ENCODE data around the gene TAF4. TPM values are rescaled to one million over a fixed set of nuclear protein-coding genes. Genes with fewer than 3 reads are reported as not detected.

Gene TAF4
- total RNA-seq, 1 experiment from 2014 or later: 94.9 TPM

GRCh38 chr20:61940976-61941720 is 124.5 kb downstream of the TAF4 start:
- no peaks in the 10 kb centered on the region for H3K27me3 ChIP-seq (replicated peaks; ENCODE audit: control insufficient read depth, insufficient read depth, low read length)
- TF ChIP-seq, protein P1, sequence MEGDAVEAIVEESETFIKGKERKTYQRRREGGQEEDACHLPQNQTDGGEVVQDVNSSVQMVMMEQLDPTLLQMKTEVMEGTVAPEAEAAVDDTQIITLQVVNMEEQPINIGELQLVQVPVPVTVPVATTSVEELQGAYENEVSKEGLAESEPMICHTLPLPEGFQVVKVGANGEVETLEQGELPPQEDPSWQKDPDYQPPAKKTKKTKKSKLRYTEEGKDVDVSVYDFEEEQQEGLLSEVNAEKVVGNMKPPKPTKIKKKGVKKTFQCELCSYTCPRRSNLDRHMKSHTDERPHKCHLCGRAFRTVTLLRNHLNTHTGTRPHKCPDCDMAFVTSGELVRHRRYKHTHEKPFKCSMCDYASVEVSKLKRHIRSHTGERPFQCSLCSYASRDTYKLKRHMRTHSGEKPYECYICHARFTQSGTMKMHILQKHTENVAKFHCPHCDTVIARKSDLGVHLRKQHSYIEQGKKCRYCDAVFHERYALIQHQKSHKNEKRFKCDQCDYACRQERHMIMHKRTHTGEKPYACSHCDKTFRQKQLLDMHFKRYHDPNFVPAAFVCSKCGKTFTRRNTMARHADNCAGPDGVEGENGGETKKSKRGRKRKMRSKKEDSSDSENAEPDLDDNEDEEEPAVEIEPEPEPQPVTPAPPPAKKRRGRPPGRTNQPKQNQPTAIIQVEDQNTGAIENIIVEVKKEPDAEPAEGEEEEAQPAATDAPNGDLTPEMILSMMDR (IDR thresholded peaks at IDR 0.05; ENCODE audit: insufficient read depth in 1 of 2, low read depth in 1 of 2, low read length in 1 of 2, severe bottlenecking in 1 of 2, unreplicated experiment in 1 of 2): no peak
- BruUV-seq (replicated peaks): no TSS peak

GRCh38 chr20:61940491-61940890 is 125.2 kb downstream of the TAF4 start:
- Mint-ChIP-seq H3K27ac (ENCODE audit: unreplicated experiment) (no peak overlapping the region), H3K9me3 (ENCODE audit: unreplicated experiment) (no peaks in the 10 kb centered on the region), H3K4me1 (ENCODE audit: low read depth, unreplicated experiment) (peaks cover 7% of the 10 kb centered on the region), H3K27me3 (ENCODE audit: insufficient read depth, unreplicated experiment) (no peaks in the 10 kb centered on the region), H3K36me3 (ENCODE audit: insufficient read depth, unreplicated experiment) (peaks cover 19% of the 10 kb centered on the region), H3K4me3 (ENCODE audit: unreplicated experiment) (no peak overlapping the region)
- TF ChIP-seq, protein P1 (IDR thresholded peaks at IDR 0.05; ENCODE audit: insufficient read depth in 1 of 2, low read depth in 1 of 2, low read length in 1 of 2, severe bottlenecking in 1 of 2, unreplicated experiment in 1 of 2): no peak
- Histone ChIP-seq H3K4me1 (no peaks in the 10 kb centered on the region), H3K36me3 (ENCODE audit: control insufficient read depth, insufficient read depth, low read length) (no peaks in the 10 kb centered on the region), H3K4me3 (ENCODE audit: low read depth, low read length) (no peak overlapping the region), H3K9me3 (no peaks in the 10 kb centered on the region), H3K27me3 (replicated peaks; ENCODE audit: control insufficient read depth, insufficient read depth, low read length) (no peaks in the 10 kb centered on the region)
- no TSS peak for BruUV-seq (replicated peaks)
- peak in 1 of 2 experiments; percentile 34 for DNase-seq
- POLR2A ChIA-PET: no interaction called here
- intact Hi-C loops (cut with micrococcal nuclease; ENCODE audit: unreplicated experiment): no loop called here
- CTCF ChIA-PET: no interaction called here

More at GRCh38 chr20:61940976-61941720, 124.5 kb downstream of the TAF4 start:
- intact Hi-C loops (cut with micrococcal nuclease; ENCODE audit: unreplicated experiment): no loop called here
- no peak overlapping the region for H3K4me3 ChIP-seq (ENCODE audit: low read depth, low read length)
- ChIA-PET POLR2A (no interaction called here), CTCF (no interaction called here)
- no peaks in the 10 kb centered on the region for H3K4me1 ChIP-seq
- Mint-ChIP-seq H3K27me3 (ENCODE audit: insufficient read depth, unreplicated experiment) (no peaks in the 10 kb centered on the region), H3K36me3 (ENCODE audit: insufficient read depth, unreplicated experiment) (peaks cover 22% of the 10 kb centered on the region), H3K27ac (ENCODE audit: unreplicated experiment) (no peak overlapping the region), H3K4me3 (ENCODE audit: unreplicated experiment) (no peak overlapping the region), H3K4me1 (ENCODE audit: low read depth, unreplicated experiment) (peaks cover 7% of the 10 kb centered on the region), H3K9me3 (ENCODE audit: unreplicated experiment) (no peaks in the 10 kb centered on the region)
- H3K36me3 ChIP-seq (ENCODE audit: control insufficient read depth, insufficient read depth, low read length): no peaks in the 10 kb centered on the region
- peak in 1 of 2 experiments; percentile 43 for DNase-seq
- H3K9me3 ChIP-seq: no peaks in the 10 kb centered on the region

- Histone ChIP-seq H3K9me3 (no peaks in the 10 kb centered on the region), H3K4me3 (ENCODE audit: low read depth, low read length) (no peak overlapping the region), H3K36me3 (ENCODE audit: control insufficient read depth, insufficient read depth, low read length) (no peaks in the 10 kb centered on the region), H3K4me1 (no peaks in the 10 kb centered on the region), H3K27me3 (replicated peaks; ENCODE audit: control insufficient read depth, insufficient read depth, low read length) (no peaks in the 10 kb centered on the region)
- POLR2A ChIA-PET: no interaction called here
- peaks cover 13% of the 10 kb centered on the region for H3K36me3 Mint-ChIP-seq (ENCODE audit: insufficient read depth, unreplicated experiment)
- peaks cover 7% of the 10 kb centered on the region for H3K4me1 Mint-ChIP-seq (ENCODE audit: low read depth, unreplicated experiment)
- DNase-seq: peak in 1 of 2 experiments; percentile 46
- H3K9me3 Mint-ChIP-seq (ENCODE audit: unreplicated experiment): no peaks in the 10 kb centered on the region
- CTCF ChIA-PET: no interaction called here
- no peaks in the 10 kb centered on the region for H3K27me3 Mint-ChIP-seq (ENCODE audit: insufficient read depth, unreplicated experiment)
- H3K4me3 Mint-ChIP-seq (ENCODE audit: unreplicated experiment): no peak overlapping the region
- H3K27ac Mint-ChIP-seq (ENCODE audit: unreplicated experiment): no peak overlapping the region
- TF ChIP-seq, protein P1 (IDR thresholded peaks at IDR 0.05; ENCODE audit: insufficient read depth in 1 of 2, low read depth in 1 of 2, low read length in 1 of 2, severe bottlenecking in 1 of 2, unreplicated experiment in 1 of 2): no peak
- intact Hi-C loops (cut with micrococcal nuclease; ENCODE audit: unreplicated experiment): no loop called here
- no TSS peak for BruUV-seq (replicated peaks)
Observed at GRCh38 chr20:61939691-61940360, 125.9 kb downstream of the TAF4 start.
